Nephron progenitor cell (in vitro differentiated cells): Measurements from ENCODE around the gene ZNF174.

Source experiments
- DNase-seq: peaks from one replicate; pipeline ENCODE4 v3.0.0; 2021
- H3K27ac Mint-ChIP-seq: 2 replicates; pipeline ENCODE4 v1.8.0; 2021; ENCODE audit warnings: mild to moderate bottlenecking, moderate library complexity, mixed read lengths
- H3K27me3 Mint-ChIP-seq: 2 replicates; pipeline ENCODE4 v1.8.0; 2021; ENCODE audit warnings: mild to moderate bottlenecking, low read depth, mixed read lengths; ENCODE audit not compliant: poor library complexity
- H3K36me3 Mint-ChIP-seq: 2 replicates; pipeline ENCODE4 v1.8.0; 2021; ENCODE audit warnings: low read depth, mixed read lengths
- H3K4me1 Mint-ChIP-seq: 2 replicates; pipeline ENCODE4 v1.8.0; 2021; ENCODE audit warnings: mixed read lengths
- H3K4me3 Mint-ChIP-seq: 2 replicates; pipeline ENCODE4 v1.8.0; 2021; ENCODE audit warnings: mild to moderate bottlenecking, moderate library complexity, mixed read lengths
- H3K9me3 Mint-ChIP-seq: 2 replicates; pipeline ENCODE4 v1.8.0; 2021; ENCODE audit warnings: mild to moderate bottlenecking, moderate library complexity, mixed read lengths
- TF ChIP-seq, protein P1 (sequence below): fragments of 200-600 bp; sonication (generic); IDR thresholded peaks from 2 replicates; pipeline ENCODE4 v1.5.0; 2021; ENCODE audit warnings: antibody characterized with exemption

ZNF174 gene

DNA sequence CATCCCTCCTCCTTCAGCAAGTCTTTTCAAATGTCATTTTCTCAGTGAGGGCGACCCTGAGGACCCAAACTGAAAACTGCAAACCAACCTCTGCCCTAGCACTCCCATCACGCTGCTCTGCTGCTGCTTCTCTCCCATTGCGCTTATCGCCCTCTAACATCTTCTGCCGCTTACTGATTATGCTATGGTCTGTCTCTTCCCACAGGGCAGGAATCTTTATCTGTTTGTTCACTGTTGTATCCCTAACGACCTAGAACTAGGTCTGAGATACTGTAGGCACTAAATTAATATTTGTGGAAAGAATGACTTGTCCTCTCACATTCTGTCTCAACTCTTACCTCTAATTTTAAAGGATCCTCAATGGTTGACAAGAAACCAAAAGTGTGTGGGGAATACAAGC is 12.7 kb upstream of the ZNF174 start:
- Mint-ChIP-seq H3K9me3 (peaks cover 84% of the 10 kb centered on the region), H3K4me1 (peaks cover 7% of the 10 kb centered on the region), H3K27me3 (peaks cover 10% of the 10 kb centered on the region), H3K36me3 (peaks cover 92% of the 10 kb centered on the region), H3K27ac (no peak overlapping the region), H3K4me3 (no peak overlapping the region)
- TF ChIP-seq, protein P1, sequence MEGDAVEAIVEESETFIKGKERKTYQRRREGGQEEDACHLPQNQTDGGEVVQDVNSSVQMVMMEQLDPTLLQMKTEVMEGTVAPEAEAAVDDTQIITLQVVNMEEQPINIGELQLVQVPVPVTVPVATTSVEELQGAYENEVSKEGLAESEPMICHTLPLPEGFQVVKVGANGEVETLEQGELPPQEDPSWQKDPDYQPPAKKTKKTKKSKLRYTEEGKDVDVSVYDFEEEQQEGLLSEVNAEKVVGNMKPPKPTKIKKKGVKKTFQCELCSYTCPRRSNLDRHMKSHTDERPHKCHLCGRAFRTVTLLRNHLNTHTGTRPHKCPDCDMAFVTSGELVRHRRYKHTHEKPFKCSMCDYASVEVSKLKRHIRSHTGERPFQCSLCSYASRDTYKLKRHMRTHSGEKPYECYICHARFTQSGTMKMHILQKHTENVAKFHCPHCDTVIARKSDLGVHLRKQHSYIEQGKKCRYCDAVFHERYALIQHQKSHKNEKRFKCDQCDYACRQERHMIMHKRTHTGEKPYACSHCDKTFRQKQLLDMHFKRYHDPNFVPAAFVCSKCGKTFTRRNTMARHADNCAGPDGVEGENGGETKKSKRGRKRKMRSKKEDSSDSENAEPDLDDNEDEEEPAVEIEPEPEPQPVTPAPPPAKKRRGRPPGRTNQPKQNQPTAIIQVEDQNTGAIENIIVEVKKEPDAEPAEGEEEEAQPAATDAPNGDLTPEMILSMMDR: no peak
- no peak for DNase-seq

DNA sequence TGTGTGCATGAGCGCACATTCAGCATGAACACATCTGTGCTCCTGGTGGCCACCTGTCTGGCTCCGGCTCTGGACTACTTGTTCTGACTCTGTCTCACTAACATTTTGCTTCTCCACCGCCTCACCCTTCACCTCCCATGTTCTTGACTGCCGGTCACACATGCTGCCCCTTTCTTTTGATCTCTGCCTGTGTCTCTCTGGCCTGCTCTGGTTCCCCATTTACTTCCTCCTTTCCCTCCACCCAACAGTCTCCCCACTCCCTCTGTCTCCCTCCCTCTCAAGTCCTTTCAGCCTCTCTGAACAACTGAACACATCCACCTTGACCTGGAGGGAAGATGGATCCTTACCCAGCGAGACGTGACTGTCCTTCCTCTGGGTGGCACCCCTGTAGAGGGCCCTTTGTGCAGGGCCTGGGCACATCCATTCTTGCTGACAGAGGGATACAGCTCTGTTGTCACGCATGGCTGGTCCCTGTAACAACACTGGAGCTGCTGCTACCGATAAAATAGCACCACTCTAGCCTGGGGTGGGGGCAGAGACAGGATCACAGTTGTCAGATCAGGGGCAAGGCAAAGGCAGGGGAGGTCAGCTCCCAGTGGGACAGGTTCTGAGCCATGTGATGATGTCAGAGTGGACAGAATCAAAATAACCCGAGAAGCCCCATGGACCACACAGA is 11.2 kb upstream of the ZNF174 start:
- H3K27ac Mint-ChIP-seq: peak overlapping the region; percentile 80
- TF ChIP-seq, protein P1: no peak
- peaks cover 92% of the 10 kb centered on the region for H3K36me3 Mint-ChIP-seq
- peaks cover 84% of the 10 kb centered on the region for H3K9me3 Mint-ChIP-seq
- peaks cover 7% of the 10 kb centered on the region for H3K4me1 Mint-ChIP-seq
- H3K27me3 Mint-ChIP-seq: peaks cover 7% of the 10 kb centered on the region
- DNase-seq: no peak
- no peak overlapping the region for H3K4me3 Mint-ChIP-seq

DNA sequence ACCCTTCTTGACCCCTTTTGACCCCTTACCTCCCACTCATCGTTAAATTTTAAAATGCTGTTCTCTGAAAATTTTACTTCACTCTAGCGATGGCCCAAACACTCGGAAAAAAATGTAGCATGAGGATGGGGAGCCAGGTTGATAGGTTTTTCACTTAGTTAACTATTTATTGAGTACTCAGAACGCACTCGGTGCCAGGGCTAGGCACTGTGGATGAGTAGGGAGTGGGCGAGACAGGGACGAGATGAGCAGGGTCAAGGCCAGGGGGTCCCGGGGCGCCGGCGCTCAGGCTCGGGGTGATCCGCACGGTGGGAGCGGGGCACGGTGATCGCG is 603 bp upstream of the ZNF174 start:
- H3K4me3 Mint-ChIP-seq: peak overlapping the region; percentile 94
- peaks cover 14% of the 10 kb centered on the region for H3K4me1 Mint-ChIP-seq
- DNase-seq: no peak
- H3K9me3 Mint-ChIP-seq: peaks cover 81% of the 10 kb centered on the region
- TF ChIP-seq, protein P1: no peak
- H3K27ac Mint-ChIP-seq: peak overlapping the region; percentile 60
- H3K27me3 Mint-ChIP-seq: peaks cover 3% of the 10 kb centered on the region
- peaks cover 83% of the 10 kb centered on the region for H3K36me3 Mint-ChIP-seq

DNA sequence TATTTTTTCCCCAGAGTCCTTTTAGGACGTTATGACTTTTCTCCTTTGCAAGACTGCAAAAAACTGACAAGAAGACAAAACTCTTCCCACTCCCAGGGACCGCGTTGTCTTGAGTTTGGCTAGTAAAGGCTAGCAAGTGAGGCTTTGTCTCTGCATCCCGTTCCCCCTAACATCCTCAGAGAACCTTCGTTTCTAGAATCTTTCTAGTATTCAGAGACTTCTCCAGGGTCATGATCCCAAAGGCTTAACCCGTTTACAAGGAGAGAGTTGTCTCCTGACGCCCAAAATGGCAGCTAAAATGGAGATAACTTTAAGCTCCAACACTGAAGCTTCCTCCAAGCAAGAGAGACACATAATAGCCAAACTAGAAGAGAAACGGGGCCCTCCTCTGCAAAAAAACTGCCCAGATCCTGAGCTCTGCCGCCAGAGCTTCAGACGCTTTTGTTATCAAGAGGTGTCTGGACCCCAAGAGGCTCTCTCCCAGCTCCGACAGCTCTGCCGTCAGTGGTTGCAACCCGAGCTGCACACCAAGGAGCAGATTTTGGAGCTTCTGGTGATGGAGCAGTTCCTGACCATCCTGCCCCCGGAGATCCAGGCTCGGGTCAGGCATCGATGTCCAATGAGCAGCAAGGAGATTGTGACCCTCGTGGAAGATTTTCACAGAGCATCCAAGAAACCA is 843 bp downstream of the ZNF174 start:
- peaks cover 83% of the 10 kb centered on the region for H3K36me3 Mint-ChIP-seq
- peak; percentile 12 for DNase-seq
- H3K27me3 Mint-ChIP-seq: peaks cover 3% of the 10 kb centered on the region
- TF ChIP-seq, protein P1: no peak
- H3K4me3 Mint-ChIP-seq: peak overlapping the region; percentile 94
- peaks cover 82% of the 10 kb centered on the region for H3K9me3 Mint-ChIP-seq
- H3K27ac Mint-ChIP-seq: peak overlapping the region; percentile 56
- peaks cover 14% of the 10 kb centered on the region for H3K4me1 Mint-ChIP-seq

DNA sequence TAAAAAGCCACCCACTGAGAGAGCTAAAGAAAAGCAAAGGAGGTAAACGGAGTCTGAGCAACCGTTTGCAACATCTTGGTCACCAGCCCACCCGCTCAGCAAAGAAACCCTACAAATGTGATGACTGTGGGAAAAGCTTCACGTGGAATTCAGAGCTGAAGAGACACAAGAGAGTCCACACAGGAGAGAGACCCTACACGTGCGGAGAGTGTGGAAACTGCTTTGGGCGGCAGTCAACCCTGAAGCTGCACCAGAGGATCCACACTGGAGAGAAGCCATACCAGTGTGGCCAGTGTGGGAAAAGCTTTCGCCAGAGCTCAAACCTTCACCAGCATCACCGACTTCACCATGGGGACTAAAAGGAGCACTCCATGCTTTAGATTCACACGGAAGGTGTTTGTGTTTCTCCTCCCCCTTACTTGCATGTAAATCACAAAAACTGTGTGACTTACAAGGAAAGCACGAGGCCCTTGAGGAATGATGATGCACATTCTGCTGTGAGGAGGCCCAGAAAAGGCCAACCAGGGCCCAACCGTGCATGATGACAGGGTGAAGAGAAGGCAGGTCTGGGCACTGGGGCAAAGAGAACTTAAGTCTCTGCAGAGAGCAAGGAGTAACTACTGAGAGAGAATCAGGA is 7.7 kb downstream of the ZNF174 start:
- Mint-ChIP-seq H3K27me3 (peaks cover 6% of the 10 kb centered on the region), H3K36me3 (peaks cover 91% of the 10 kb centered on the region), H3K4me1 (no peaks in the 10 kb centered on the region), H3K27ac (no peak overlapping the region), H3K4me3 (no peak overlapping the region), H3K9me3 (peaks cover 100% of the 10 kb centered on the region)
- TF ChIP-seq, protein P1: no peak
- no peak for DNase-seq
